Ovary (tissue), 9 donors: ENCODE data around the gene NDOR1. TPM values are rescaled to one million over a fixed set of nuclear protein-coding genes. Genes with fewer than 3 reads are reported as not detected.

Experiments used
- DNase-seq, 5 donors: peaks; one replicate each; pipeline ENCODE4 v3.0.0-alpha.2; 2019 to 2020
- H3K27ac ChIP-seq, 2 donors: fragments of 200-600 bp; one replicate each; pipeline versions ENCODE4 v1.5.1 to v1.8.0; 2019 to 2022
- H3K27me3 ChIP-seq: fragments of 200-600 bp; one replicate; pipeline ENCODE4 v1.8.0; 2022
- H3K36me3 ChIP-seq: fragments of 200-600 bp; sonication (generic); one replicate; pipeline ENCODE4 v1.5.1; 2019
- H3K4me1 ChIP-seq: one replicate; pipeline ENCODE4 v1.8.1; 2013; ENCODE audit warnings: mild to moderate bottlenecking, moderate library complexity; ENCODE audit not compliant: insufficient read depth
- H3K4me3 ChIP-seq: fragments of 200-600 bp; sonication (generic); one replicate; pipeline ENCODE4 v1.5.1; 2017
- H3K9me3 ChIP-seq, 2 donors: fragments of 200-600 bp in 1 of 2; sonication (generic) in 1 of 2; one replicate each; pipeline versions ENCODE4 v1.5.1 to v1.8.1; 2013 to 2019; ENCODE audit warnings: mild to moderate bottlenecking in 1 of 2, moderate library complexity in 1 of 2
- CTCF ChIP-seq, 3 donors: fragments of 450-650 bp in 2 of 3; fragments of 200-600 bp in 1 of 3; IDR thresholded peaks; one replicate each; pipeline versions ENCODE4 v1.5.1 to v1.8.0; 2016 to 2022; ENCODE audit warnings: antibody characterized with exemption in 3 of 3, mild to moderate bottlenecking in 1 of 3
- EP300 ChIP-seq: sonication (generic); formaldehyde crosslinking; IDR thresholded peaks from one replicate; pipeline ENCODE4 v1.6.1; 2017; ENCODE audit warnings: antibody characterized with exemption
- POLR2A ChIP-seq: fragments of 450-650 bp; IDR thresholded peaks from one replicate; pipeline ENCODE4 v1.6.1; 2017; ENCODE audit warnings: antibody characterized with exemption, mild to moderate bottlenecking, moderate library complexity
- whole genome bisulfite sequencing, 3 donors: extraction: QIAGEN DNeasy Blood & Tissue Kit in 1 of 3; methylation state at CpG; one replicate each; pipeline versions ENCODE4 v1.1.5 to v1.1.7; 2013 to 2017; 5-methylcytosine and 5-hydroxymethylcytosine counted together
- intact Hi-C, 4 donors: fragments of 100-400 bp; cut with DNase I; formaldehyde crosslinking; loops; one replicate each; pipeline versions ENCODE4 v1.11.0 to v1.15.1; 2022 to 2023
- polyA plus RNA-seq, 2 donors: library from polyadenylated mRNA; stranded (reverse); fragments of 200-250 nt in 1 of 2; fragments of 350-450 nt in 1 of 2; fragmentation: Illumina TruSeq in 1 of 2; extraction: RNeasy Lipid Tissue Mini Kit (QIAGEN cat#74804) in 1 of 2; gene quantifications; one replicate each; pipeline ENCODE4 v1.2.3, GENCODE V29; 2013 to 2014
- total RNA-seq, 7 donors: library from RNA; depleted of rRNA in 2 of 7; stranded (reverse); fragments of >200 nt in 2 of 7; fragmentation: NEBNext Ultra II Directional in 3 of 7; extraction: Animal tissue kit (Norgen Biotek cat#: 25700) in 3 of 7; gene quantifications; one replicate each; pipeline versions ENCODE4 v1.1.0 to v1.2.4, GENCODE V29; 2016 to 2023
- donor health status: DM: no; HTN: no; CAD: no; lungs with moderate emphysema.
- donor health status: DM: no; HTN: no; CAD: no.
- donor health status: Bipolar disorder and iron deficiency.
- donor health status: DM: yes; HTN: yes; CAD: no.
- donor health status: DM: no; HTN: no; CAD: no.
- donor health status: DM: yes; HTN: yes; CAD: no.

NDOR1 gene
- total and polyA plus RNA-seq, 9 donors, result 1.1 to 15.2 (median 9.0) TPM

- Histone ChIP-seq H3K9me3 (no peaks in the 10 kb centered on the region), H3K36me3 (no peaks in the 10 kb centered on the region), H3K27me3 (no peaks in the 10 kb centered on the region), H3K27ac (no peak overlapping the region), H3K4me3 (no peak overlapping the region), H3K4me1 (no peaks in the 10 kb centered on the region)
- WGBS, 3 donors, result 65 to 78% (median 70%) methylated on average over 13 of the region's 13 CpGs
- TF ChIP-seq CTCF (IDR thresholded peaks at IDR 0.05), result no peak
- no peak for TF ChIP-seq POLR2A
- TF ChIP-seq EP300, result no peak
- no peak for DNase-seq
- intact Hi-C loops, result no loop called here
Observed at GRCh38 chr9:137211532-137211931, 6.0 kb downstream of the NDOR1 start.

- 69 to 79% (median 70%) methylated on average over 21 of the region's 21 CpGs for WGBS, 3 donors
- Histone ChIP-seq H3K9me3 (no peaks in the 10 kb centered on the region), H3K4me1 (no peaks in the 10 kb centered on the region), H3K4me3 (no peak overlapping the region), H3K27ac (no peak overlapping the region), H3K27me3 (no peaks in the 10 kb centered on the region), H3K36me3 (no peaks in the 10 kb centered on the region)
- TF ChIP-seq EP300, result no peak
- TF ChIP-seq POLR2A, result no peak
- no peak for TF ChIP-seq CTCF (IDR thresholded peaks at IDR 0.05)
- no peak for DNase-seq
- intact Hi-C loops, result no loop called here
Observed at GRCh38 chr9:137212520-137212919, 7.0 kb downstream of the NDOR1 start.

GRCh38 chr9:137213160-137214060, 7.9 kb downstream of the NDOR1 start:
- Histone ChIP-seq H3K27me3 (no peaks in the 10 kb centered on the region), H3K4me1 (peaks cover 5% of the 10 kb centered on the region), H3K4me3 (no peak overlapping the region), H3K9me3 (no peaks in the 10 kb centered on the region), H3K27ac (no peak overlapping the region), H3K36me3 (no peaks in the 10 kb centered on the region)
- TF ChIP-seq CTCF (IDR thresholded peaks at IDR 0.05) (no peak), EP300 (no peak), POLR2A (no peak)
- DNase-seq, result no peak
- intact Hi-C loops, result no loop called here
- 83 to 85% (median 84%) methylated on average over 44 to 49 of the region's 49 CpGs for WGBS, 3 donors

GRCh38 chr9:137214620-137215019, 9.1 kb downstream of the NDOR1 start:
- no peak overlapping the region for H3K4me3 ChIP-seq
- no peaks in the 10 kb centered on the region for H3K36me3 ChIP-seq
- intact Hi-C loops, result no loop called here
- 75 to 79% (median 77%) methylated on average over 19 of the region's 19 CpGs for WGBS, 3 donors
- DNase-seq, result no peak
- H3K9me3 ChIP-seq, result no peaks in the 10 kb centered on the region
- H3K27me3 ChIP-seq, result no peaks in the 10 kb centered on the region
- H3K27ac ChIP-seq, result no peak overlapping the region
- no peak for TF ChIP-seq POLR2A
- TF ChIP-seq CTCF (IDR thresholded peaks at IDR 0.05), result no peak
- TF ChIP-seq EP300, result no peak
- H3K4me1 ChIP-seq, result peaks cover 5% of the 10 kb centered on the region
